Neuron (in vitro differentiated cells): ENCODE results near the gene DCUN1D3.
"Not testable (repeated sequence)": the region's sequence is repeated elsewhere in the genome, so short reads cannot be mapped to it uniquely, and the experiment has no call there.

Experiments
- H2AFZ ChIP-seq: one replicate; pipeline ENCODE4 v1.6.1; 2013; ENCODE audit warnings: low read depth, mild to moderate bottlenecking, inconsistent platforms, low read length, moderate library complexity
- H3K27me3 ChIP-seq: one replicate; pipeline ENCODE4 v1.6.1; 2013; ENCODE audit warnings: low read length; ENCODE audit not compliant: insufficient read depth
- H3K36me3 ChIP-seq: one replicate; pipeline ENCODE4 v1.6.1; 2013; ENCODE audit warnings: low read length; ENCODE audit not compliant: insufficient read depth
- H3K4me1 ChIP-seq: one replicate; pipeline ENCODE4 v1.6.1; 2013; ENCODE audit warnings: low read length; ENCODE audit not compliant: insufficient read depth
- H3K4me3 ChIP-seq: 2 replicates; pipeline ENCODE4 v1.5.1; 2013; ENCODE audit warnings: mild to moderate bottlenecking, low read length, moderate library complexity
- H3K9me3 ChIP-seq: one replicate; pipeline ENCODE4 v1.6.1; 2013; ENCODE audit warnings: low read length

The DCUN1D3 gene

GRCh38 chr16:20874088-20874581 lies 26.0 kb downstream of the DCUN1D3 start:
- H3K4me1 ChIP-seq, result peaks cover 11% of the 10 kb centered on the region
- no peaks in the 10 kb centered on the region for H3K9me3 ChIP-seq
- H3K27me3 ChIP-seq, result no peaks in the 10 kb centered on the region
- no peak overlapping the region for H2AFZ ChIP-seq
- no peaks in the 10 kb centered on the region for H3K36me3 ChIP-seq
- no peak overlapping the region for H3K4me3 ChIP-seq

GRCh38 chr16:20873331-20873730 lies 26.8 kb downstream of the DCUN1D3 start:
- peaks cover 3% of the 10 kb centered on the region for H3K4me1 ChIP-seq
- H3K27me3 ChIP-seq, result no peaks in the 10 kb centered on the region
- H3K36me3 ChIP-seq, result no peaks in the 10 kb centered on the region
- H3K4me3 ChIP-seq, result no peak overlapping the region
- H3K9me3 ChIP-seq, result no peaks in the 10 kb centered on the region
- no peak overlapping the region for H2AFZ ChIP-seq

DNA sequence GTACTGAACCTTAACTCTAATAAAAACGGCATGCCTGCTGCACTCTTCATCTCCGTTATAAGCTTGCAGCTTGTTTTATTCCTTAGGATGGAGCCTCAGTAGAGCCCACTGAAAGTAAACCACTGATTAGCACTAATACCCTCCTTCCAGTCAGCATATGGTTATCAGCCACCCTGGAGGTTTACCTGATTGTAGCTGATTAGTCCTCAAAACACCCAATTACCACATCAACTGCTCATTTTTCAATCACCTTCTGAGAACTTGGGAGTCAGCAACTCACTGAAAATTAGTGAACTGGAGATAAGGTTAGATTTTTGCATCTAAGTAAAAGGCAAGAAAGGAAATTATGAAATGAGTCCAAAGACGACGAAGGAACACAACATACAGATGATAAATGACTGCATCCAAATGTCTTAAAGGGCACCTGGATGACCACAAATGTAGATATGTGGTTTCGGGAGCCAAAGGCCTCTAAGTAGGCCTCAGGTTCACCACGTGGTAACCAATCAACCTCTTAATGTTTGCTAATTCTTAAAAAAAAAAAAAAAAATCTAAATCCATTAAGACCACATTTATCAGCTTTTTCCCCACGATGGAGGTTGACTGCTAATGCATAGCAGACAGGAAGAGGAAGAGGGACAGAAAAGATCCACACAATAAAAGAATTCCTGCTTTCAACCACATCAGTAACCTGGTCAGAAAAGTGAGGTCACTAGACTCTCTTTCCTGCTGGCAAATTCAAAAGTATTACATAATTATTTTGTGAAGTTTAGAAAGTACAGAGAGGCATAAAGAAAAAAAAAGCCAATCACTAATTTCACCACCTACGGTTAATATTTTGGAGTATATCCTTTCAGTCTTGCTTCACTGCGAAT lies 28.0 kb downstream of the DCUN1D3 start:
- Histone ChIP-seq H3K9me3 (no peaks in the 10 kb centered on the region), H3K4me1 (peaks cover 2% of the 10 kb centered on the region), H2AFZ (no peak overlapping the region), H3K4me3 (no peak overlapping the region), H3K27me3 (no peaks in the 10 kb centered on the region), H3K36me3 (no peaks in the 10 kb centered on the region)

- no peaks in the 10 kb centered on the region for H3K27me3 ChIP-seq
- H3K4me3 ChIP-seq, result no peak overlapping the region
- H3K4me1 ChIP-seq, result peaks cover 4% of the 10 kb centered on the region
- H2AFZ ChIP-seq, result no peak overlapping the region
- H3K9me3 ChIP-seq, result no peaks in the 10 kb centered on the region
- no peaks in the 10 kb centered on the region for H3K36me3 ChIP-seq
Measured at GRCh38 chr16:20871258-20871657, 28.9 kb downstream of the DCUN1D3 start.

DNA sequence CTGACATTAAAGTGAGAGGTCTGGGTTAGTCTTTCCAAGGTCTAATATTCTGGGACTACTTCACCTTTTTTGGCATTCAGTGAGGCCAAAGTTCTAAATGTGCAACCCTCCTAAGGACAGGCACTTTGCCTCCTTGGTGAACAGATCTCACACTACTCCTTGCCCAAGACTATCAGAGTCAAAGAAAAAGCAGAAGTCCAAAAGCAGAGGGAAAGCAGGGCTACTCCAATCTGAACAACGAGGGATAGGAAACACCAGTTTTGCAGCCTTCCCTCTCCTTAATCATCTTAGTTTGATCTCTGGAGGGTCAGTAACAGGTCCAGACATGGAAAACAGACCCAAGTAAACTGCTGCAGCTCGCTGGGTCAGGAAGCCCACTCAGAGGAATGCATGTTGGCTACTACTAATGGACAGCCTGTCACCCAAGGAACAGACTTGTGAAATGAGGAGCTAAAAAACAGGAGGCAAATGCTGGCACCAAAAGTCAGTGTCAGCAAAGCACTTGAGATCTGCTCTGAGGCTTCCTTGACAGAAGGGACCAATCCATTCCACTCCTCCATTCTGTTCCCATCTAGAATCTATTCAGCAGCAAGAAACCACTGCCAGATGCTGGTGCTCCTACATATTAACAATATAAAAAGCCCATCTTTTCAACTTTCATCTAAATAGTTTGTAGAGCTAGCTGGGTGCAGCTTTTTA lies 29.9 kb downstream of the DCUN1D3 start:
- Histone ChIP-seq H3K4me1 (peaks cover 10% of the 10 kb centered on the region), H3K36me3 (no peaks in the 10 kb centered on the region), H3K4me3 (no peak overlapping the region), H2AFZ (no peak overlapping the region), H3K9me3 (no peaks in the 10 kb centered on the region), H3K27me3 (no peaks in the 10 kb centered on the region)

DNA sequence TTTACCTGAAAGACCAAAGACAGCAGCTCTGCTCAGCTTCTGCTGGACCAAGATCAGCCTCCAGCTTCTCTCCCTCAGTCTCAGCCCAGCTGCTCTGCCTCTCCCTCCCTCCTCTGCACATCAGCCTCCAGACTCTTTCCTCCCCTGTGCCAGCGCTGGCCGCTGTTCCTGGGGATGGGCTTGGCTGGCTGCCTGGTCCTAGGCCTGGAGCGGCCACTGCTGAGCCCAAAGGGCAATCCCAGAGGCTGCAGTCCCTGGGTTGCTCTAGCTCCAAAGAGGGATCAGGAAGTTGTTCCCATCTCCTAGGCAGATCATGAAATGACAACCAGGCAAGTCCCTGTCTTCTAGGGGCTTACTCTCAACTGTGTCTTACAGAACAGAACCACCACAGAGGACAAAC lies 31.3 kb downstream of the DCUN1D3 start:
- Histone ChIP-seq H3K4me3 (no peak overlapping the region), H3K9me3 (no peaks in the 10 kb centered on the region), H3K27me3 (no peaks in the 10 kb centered on the region), H2AFZ (no peak overlapping the region), H3K36me3 (no peaks in the 10 kb centered on the region), H3K4me1 (peaks cover 7% of the 10 kb centered on the region)

DNA sequence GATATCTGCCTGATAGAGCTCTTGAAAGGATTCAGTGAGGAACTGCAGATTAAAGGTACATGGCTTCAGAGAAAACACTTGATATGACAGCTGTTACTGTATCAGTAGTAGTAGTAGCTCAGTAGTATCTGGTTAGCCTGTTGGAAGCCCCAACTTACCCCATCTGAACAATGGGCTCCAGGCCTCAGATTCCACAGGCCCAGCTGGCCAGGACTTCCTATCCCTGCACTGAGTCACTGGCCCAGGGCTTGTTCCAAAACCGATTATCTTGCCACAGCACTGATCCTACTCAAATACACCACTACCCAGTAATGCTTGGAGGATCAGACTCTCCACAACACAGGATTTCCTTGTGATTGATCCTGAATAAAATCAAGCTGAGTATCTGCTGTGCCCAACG lies 32.6 kb downstream of the DCUN1D3 start:
- H3K36me3 ChIP-seq, result peaks cover under 1% of the 10 kb centered on the region
- peaks cover 7% of the 10 kb centered on the region for H3K4me1 ChIP-seq
- H3K9me3 ChIP-seq, result no peaks in the 10 kb centered on the region
- no peak overlapping the region for H2AFZ ChIP-seq
- no peak overlapping the region for H3K4me3 ChIP-seq
- no peaks in the 10 kb centered on the region for H3K27me3 ChIP-seq

GRCh38 chr16:20866801-20867200 lies 33.4 kb downstream of the DCUN1D3 start:
- no peak overlapping the region for H3K4me3 ChIP-seq
- H3K9me3 ChIP-seq, result no peaks in the 10 kb centered on the region
- peaks cover 7% of the 10 kb centered on the region for H3K4me1 ChIP-seq

DNA sequence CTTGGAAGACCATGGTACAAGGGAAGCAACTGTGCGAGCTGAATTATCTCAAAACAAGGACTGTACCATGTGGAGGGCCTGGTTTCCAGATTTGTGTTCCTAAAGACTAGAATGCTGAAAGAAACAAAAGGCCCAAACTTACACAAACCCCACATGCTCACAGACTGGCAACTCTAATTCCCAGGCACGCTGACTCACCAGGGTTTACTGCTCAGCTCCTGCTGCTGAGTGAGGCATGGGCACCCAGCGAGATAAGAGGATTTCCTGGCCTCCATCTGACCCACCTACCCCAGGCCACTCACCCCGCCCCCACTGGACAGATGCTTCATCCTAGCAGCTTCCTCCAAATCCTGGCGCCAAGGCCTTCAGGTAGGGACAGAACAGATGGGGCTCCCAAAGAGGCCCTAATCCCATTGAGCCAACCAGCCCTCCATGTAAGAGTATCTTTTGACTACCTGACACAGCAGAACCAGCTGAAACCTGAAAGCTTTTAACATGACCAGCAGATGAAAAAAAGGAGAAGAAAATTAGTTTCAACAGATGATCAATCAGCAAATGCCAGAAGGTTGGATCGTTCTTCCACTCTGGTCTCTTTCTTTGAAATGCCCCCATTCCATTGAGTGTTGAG lies 33.9 kb downstream of the DCUN1D3 start:
- no peak overlapping the region for H3K4me3 ChIP-seq
- no peak overlapping the region for H2AFZ ChIP-seq
- H3K36me3 ChIP-seq, result peaks cover 9% of the 10 kb centered on the region
- H3K4me1 ChIP-seq, result peaks cover 7% of the 10 kb centered on the region
- no peaks in the 10 kb centered on the region for H3K27me3 ChIP-seq
- no peaks in the 10 kb centered on the region for H3K9me3 ChIP-seq

More at GRCh38 chr16:20866801-20867200, 33.4 kb downstream of the DCUN1D3 start:
- Histone ChIP-seq H3K27me3 (no peaks in the 10 kb centered on the region), H3K36me3 (peaks cover 8% of the 10 kb centered on the region), H2AFZ (no peak overlapping the region)

- peaks cover 7% of the 10 kb centered on the region for H3K4me1 ChIP-seq
- H3K9me3 ChIP-seq, result no peaks in the 10 kb centered on the region
- no peaks in the 10 kb centered on the region for H3K27me3 ChIP-seq
- H3K4me3 ChIP-seq, result no peak overlapping the region
- H3K36me3 ChIP-seq, result peaks cover 9% of the 10 kb centered on the region
- no peak overlapping the region for H2AFZ ChIP-seq
Measured at GRCh38 chr16:20865420-20866131, 34.6 kb downstream of the DCUN1D3 start.

DNA sequence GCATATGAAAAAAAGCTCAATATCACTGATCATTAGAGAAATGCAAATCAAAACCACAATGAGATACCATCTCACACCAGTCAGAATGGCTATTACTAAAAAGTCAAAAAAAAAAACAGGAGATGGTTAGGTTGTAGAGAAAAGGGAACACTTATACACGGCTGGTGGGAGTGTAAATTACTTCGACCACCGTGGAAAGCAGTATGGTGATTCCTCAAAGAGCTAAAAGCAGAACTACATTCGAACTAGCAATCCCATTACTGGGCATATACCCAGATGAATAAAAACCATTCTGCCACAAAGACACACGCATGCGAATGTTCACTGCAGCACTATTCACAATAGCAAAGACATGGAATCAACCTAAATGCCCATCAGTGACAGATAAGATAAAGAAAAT lies 35.8 kb downstream of the DCUN1D3 start:
- not testable (repeated sequence) for H2AFZ ChIP-seq, H3K9me3 ChIP-seq, H3K4me1 ChIP-seq, H3K27me3 ChIP-seq, H3K4me3 ChIP-seq
- H3K36me3 ChIP-seq, result peaks cover 20% of the 10 kb centered on the region

GRCh38 chr16:20862162-20862960 lies 37.8 kb downstream of the DCUN1D3 start:
- peaks cover 20% of the 10 kb centered on the region for H3K36me3 ChIP-seq
- no peaks in the 10 kb centered on the region for H3K9me3 ChIP-seq
- H3K27me3 ChIP-seq, result no peaks in the 10 kb centered on the region
- H2AFZ ChIP-seq, result no peak overlapping the region
- H3K4me3 ChIP-seq, result no peak overlapping the region
- peaks cover 7% of the 10 kb centered on the region for H3K4me1 ChIP-seq
